MM.1S (cell line): ENCODE results near the gene DYNC1LI1.

Source experiments
- DNase-seq: peaks from one replicate; pipeline ENCODE4 v3.0.0-alpha.2; 2015
- H2AFZ ChIP-seq: fragments of 300-600 bp; sonication (generic); 2 replicates; pipeline ENCODE4 v1.6.0; 2016; ENCODE audit warnings: antibody characterized with exemption, low read length
- H3F3A ChIP-seq: fragments of 300-600 bp; sonication (generic); 2 replicates; pipeline ENCODE4 v1.6.1; 2016; ENCODE audit warnings: mild to moderate bottlenecking, antibody characterized with exemption, low read length, moderate library complexity, mixed read lengths; ENCODE audit not compliant: insufficient read depth
- H3K27ac ChIP-seq: fragments of 300-600 bp; sonication (generic); 2 replicates; pipeline ENCODE4 v1.5.1; 2016; ENCODE audit warnings: mild to moderate bottlenecking, low read length
- H3K27me3 ChIP-seq: fragments of 300-600 bp; sonication (generic); replicated peaks from 2 replicates; pipeline ENCODE4 v1.6.0; 2016; ENCODE audit warnings: low read length; ENCODE audit not compliant: insufficient read depth
- H3K36me3 ChIP-seq: fragments of 300-600 bp; sonication (generic); replicated peaks from 2 replicates; pipeline ENCODE4 v1.6.1; 2016; ENCODE audit warnings: mild to moderate bottlenecking, low read length, mixed read lengths; ENCODE audit not compliant: insufficient read depth
- H3K4me1 ChIP-seq: fragments of 300-600 bp; sonication (generic); 2 replicates; pipeline ENCODE4 v1.6.1; 2016; ENCODE audit warnings: low read length, mixed read lengths
- H3K4me2 ChIP-seq: fragments of 300-600 bp; sonication (generic); 2 replicates; pipeline ENCODE4 v1.6.0; 2016; ENCODE audit warnings: low read depth, low read length
- H3K4me3 ChIP-seq: fragments of 300-600 bp; sonication (generic); 2 replicates; pipeline ENCODE4 v1.5.1; 2016; ENCODE audit warnings: low read length, mixed read lengths
- H3K79me2 ChIP-seq: fragments of 300-600 bp; sonication (generic); 2 replicates; pipeline ENCODE4 v1.6.1; 2016; ENCODE audit warnings: mixed run types, low read length, mixed read lengths
- H3K9ac ChIP-seq: fragments of 300-600 bp; sonication (generic); 2 replicates; pipeline ENCODE4 v1.6.1; 2016; ENCODE audit warnings: low read length, mixed read lengths
- H3K9me2 ChIP-seq: fragments of 300-600 bp; sonication (generic); replicated peaks from 2 replicates; pipeline ENCODE4 v1.6.1; 2016; ENCODE audit warnings: mild to moderate bottlenecking, low read length, mixed read lengths; ENCODE audit not compliant: insufficient read depth
- H3K9me3 ChIP-seq: fragments of 300-600 bp; sonication (generic); replicated peaks from 2 replicates; pipeline ENCODE4 v1.6.1; 2016; ENCODE audit warnings: mild to moderate bottlenecking, low read length, mixed read lengths; ENCODE audit not compliant: insufficient read depth
- H4K20me1 ChIP-seq: fragments of 300-600 bp; sonication (generic); 2 replicates; pipeline ENCODE4 v1.6.1; 2016; ENCODE audit warnings: mild to moderate bottlenecking, low read length, moderate library complexity, mixed read lengths; ENCODE audit not compliant: insufficient read depth
- EZH2 ChIP-seq: fragments of 300-600 bp; sonication (generic); optimal IDR thresholded peaks from 2 replicates; pipeline ENCODE3; 2017; ENCODE audit warnings: low read depth, mild to moderate bottlenecking, antibody characterized with exemption, low read length, mixed read lengths
- EZH2phosphoT487 ChIP-seq: fragments of 300-600 bp; sonication (generic); IDR thresholded peaks from 2 replicates; pipeline ENCODE4 v1.6.1; 2018; ENCODE audit warnings: antibody characterized with exemption, low read length
- TF ChIP-seq, protein P1 (sequence below): fragments of 300-600 bp; sonication (generic); IDR thresholded peaks from 2 replicates; pipeline ENCODE4 v1.5.1; 2016; ENCODE audit warnings: antibody characterized with exemption, low read length, mixed read lengths

Gene DYNC1LI1

DNA sequence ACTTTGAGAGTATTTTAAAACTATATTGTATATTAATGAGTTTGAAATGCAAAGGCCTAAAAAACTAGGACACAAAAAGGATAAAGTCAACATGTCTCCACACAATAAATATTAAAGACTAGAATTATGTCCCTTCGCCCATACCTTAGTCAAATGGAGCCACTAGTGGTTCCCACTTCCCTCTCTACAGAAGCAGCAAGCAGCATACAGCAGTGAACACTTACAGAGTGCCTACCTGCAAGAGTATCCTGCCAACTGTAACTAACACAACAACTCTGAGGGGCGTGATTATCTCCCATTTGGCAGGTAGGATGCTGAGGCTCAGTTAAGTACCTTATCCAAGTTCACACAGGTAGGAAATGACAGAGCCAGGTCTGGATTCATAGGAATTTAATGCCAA lies 17.2 kb downstream of the DYNC1LI1 start:
- no peak overlapping the region for H3K9ac ChIP-seq
- no peaks in the 10 kb centered on the region for H3K9me3 ChIP-seq
- TF ChIP-seq EZH2 (no peak), EZH2phosphoT487 (no peak)
- TF ChIP-seq, protein P1, sequence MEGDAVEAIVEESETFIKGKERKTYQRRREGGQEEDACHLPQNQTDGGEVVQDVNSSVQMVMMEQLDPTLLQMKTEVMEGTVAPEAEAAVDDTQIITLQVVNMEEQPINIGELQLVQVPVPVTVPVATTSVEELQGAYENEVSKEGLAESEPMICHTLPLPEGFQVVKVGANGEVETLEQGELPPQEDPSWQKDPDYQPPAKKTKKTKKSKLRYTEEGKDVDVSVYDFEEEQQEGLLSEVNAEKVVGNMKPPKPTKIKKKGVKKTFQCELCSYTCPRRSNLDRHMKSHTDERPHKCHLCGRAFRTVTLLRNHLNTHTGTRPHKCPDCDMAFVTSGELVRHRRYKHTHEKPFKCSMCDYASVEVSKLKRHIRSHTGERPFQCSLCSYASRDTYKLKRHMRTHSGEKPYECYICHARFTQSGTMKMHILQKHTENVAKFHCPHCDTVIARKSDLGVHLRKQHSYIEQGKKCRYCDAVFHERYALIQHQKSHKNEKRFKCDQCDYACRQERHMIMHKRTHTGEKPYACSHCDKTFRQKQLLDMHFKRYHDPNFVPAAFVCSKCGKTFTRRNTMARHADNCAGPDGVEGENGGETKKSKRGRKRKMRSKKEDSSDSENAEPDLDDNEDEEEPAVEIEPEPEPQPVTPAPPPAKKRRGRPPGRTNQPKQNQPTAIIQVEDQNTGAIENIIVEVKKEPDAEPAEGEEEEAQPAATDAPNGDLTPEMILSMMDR: no peak
- DNase-seq: no peak
- no peaks in the 10 kb centered on the region for H4K20me1 ChIP-seq
- H3K27ac ChIP-seq: no peak overlapping the region
- H3K27me3 ChIP-seq: no peaks in the 10 kb centered on the region
- H3K4me3 ChIP-seq: no peak overlapping the region
- no peaks in the 10 kb centered on the region for H3K36me3 ChIP-seq
- H2AFZ ChIP-seq: no peak overlapping the region
- no peaks in the 10 kb centered on the region for H3F3A ChIP-seq
- H3K9me2 ChIP-seq: no peaks in the 10 kb centered on the region
- no peak overlapping the region for H3K4me2 ChIP-seq
- H3K4me1 ChIP-seq: no peaks in the 10 kb centered on the region
- H3K79me2 ChIP-seq: peaks cover 85% of the 10 kb centered on the region

DNA sequence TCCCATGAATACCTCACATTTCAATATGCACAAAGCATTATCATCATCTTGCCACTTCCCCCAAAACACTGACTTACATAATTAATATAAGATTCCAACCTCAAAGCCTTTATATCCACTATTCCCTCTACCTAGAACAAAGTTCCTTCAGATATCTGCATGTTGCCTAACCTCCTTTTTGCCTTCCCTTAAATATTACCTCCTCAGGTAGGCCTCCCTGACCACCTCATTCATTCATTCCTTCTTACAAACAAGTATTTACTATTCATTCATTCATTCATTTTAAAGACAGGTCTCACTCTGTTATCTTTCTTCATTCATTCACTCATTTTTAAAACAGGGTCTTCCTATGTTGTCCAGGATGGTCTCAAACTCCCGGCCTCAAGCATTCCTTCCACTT lies 18.6 kb downstream of the DYNC1LI1 start:
- Histone ChIP-seq H2AFZ (no peak overlapping the region), H3K9me2 (no peaks in the 10 kb centered on the region), H3K9ac (no peak overlapping the region), H3K27ac (no peak overlapping the region), H3K79me2 (peaks cover 91% of the 10 kb centered on the region), H3K4me1 (no peaks in the 10 kb centered on the region), H3F3A (no peaks in the 10 kb centered on the region), H3K4me3 (no peak overlapping the region), H4K20me1 (no peaks in the 10 kb centered on the region), H3K27me3 (no peaks in the 10 kb centered on the region), H3K4me2 (no peak overlapping the region), H3K36me3 (no peaks in the 10 kb centered on the region), H3K9me3 (no peaks in the 10 kb centered on the region)
- no peak for TF ChIP-seq EZH2phosphoT487
- TF ChIP-seq, protein P1: no peak
- TF ChIP-seq EZH2: no peak
- DNase-seq: no peak

DNA sequence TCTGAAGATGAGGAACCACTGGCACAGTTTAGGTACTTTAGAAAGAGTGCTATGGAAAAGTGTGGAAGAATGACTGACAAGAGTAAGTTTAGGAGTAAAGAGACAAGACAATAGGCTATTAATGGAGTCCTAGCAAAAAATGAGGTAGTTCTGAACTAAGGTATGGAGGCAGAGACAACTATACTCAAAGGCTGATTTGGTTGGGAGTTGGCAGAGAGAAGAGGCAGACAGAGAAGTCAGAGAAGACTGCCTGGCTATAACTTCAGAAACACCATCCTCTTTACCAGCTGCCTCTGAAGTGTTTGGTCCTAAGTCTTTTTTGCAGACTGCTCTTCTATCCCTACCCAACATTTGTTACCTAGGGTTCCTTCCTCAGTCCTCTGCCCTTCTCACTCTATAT lies 19.2 kb downstream of the DYNC1LI1 start:
- Histone ChIP-seq H3K79me2 (peaks cover 90% of the 10 kb centered on the region), H4K20me1 (no peaks in the 10 kb centered on the region), H2AFZ (no peak overlapping the region), H3K9me2 (no peaks in the 10 kb centered on the region), H3K9ac (no peak overlapping the region), H3K36me3 (no peaks in the 10 kb centered on the region), H3F3A (no peaks in the 10 kb centered on the region), H3K9me3 (no peaks in the 10 kb centered on the region), H3K27me3 (no peaks in the 10 kb centered on the region), H3K4me2 (no peak overlapping the region), H3K4me3 (no peak overlapping the region), H3K27ac (no peak overlapping the region), H3K4me1 (no peaks in the 10 kb centered on the region)
- no peak for TF ChIP-seq EZH2
- TF ChIP-seq EZH2phosphoT487: no peak
- TF ChIP-seq, protein P1: no peak
- DNase-seq: no peak
